Activated CD4-positive, alpha-beta T cell treated with anti-CD3 and anti-CD28 coated beads for 48 hours (primary cell): ENCODE measurements around the gene AHRR.
"Not testable (repeated sequence)": the region's sequence is repeated elsewhere in the genome, so short reads cannot be mapped to it uniquely, and the experiment has no call there.

Experiments
- DNase-seq: peaks from one replicate; pipeline ENCODE4 v3.0.0-alpha.2; 2020

AHRR gene

GRCh38 chr5:464446-464842 lies 142.9 kb downstream of the AHRR start:
- no peak for DNase-seq

DNA sequence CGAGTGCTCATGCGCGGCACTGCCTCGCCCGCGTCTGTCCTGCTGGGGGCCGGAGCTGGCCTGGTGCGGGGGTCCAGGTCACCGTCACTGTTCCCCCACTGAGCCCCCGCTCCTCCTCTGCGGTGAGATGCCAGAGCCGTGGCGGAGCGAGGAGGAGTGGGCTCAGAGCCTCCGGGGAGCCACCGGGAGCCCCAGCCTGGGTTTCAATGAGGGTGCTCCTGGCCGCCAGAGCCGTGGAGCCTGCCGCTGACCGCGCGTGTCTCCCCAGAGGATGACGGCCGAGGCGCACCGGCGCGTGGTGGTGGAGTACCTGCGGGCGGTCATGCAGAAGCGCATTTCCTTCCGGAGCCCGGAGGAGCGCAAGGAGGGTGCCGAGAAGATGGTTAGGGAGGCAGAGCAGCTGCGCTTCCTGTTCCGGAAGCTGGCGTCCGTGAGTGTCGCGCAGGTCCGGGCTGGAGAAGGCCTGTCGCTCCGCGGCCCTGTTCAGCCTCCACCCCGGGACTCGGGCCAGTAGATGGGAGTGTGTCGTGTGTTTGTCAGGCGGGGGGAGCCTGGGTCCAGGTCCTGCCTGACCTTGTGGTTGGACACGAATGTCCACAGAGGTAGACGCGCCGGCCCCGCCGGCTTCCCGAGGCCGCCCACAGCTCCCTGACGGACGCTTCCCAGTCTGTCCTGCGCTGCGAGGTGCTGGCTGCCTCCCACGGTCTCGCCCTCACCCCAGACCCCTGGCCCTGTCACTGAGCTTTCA lies 143.5 kb downstream of the AHRR start:
- no peak for DNase-seq

GRCh38 chr5:465591-466403 lies 144.3 kb downstream of the AHRR start:
- no peak for DNase-seq

GRCh38 chr5:466661-467310 lies 145.3 kb downstream of the AHRR start:
- DNase-seq = no peak

- no peak for DNase-seq
These were observed 146.9 kb downstream of the AHRR start for GRCh38 chr5:468401-468800.

GRCh38 chr5:469752-470483 lies 148.4 kb downstream of the AHRR start:
- DNase-seq = no peak

DNA sequence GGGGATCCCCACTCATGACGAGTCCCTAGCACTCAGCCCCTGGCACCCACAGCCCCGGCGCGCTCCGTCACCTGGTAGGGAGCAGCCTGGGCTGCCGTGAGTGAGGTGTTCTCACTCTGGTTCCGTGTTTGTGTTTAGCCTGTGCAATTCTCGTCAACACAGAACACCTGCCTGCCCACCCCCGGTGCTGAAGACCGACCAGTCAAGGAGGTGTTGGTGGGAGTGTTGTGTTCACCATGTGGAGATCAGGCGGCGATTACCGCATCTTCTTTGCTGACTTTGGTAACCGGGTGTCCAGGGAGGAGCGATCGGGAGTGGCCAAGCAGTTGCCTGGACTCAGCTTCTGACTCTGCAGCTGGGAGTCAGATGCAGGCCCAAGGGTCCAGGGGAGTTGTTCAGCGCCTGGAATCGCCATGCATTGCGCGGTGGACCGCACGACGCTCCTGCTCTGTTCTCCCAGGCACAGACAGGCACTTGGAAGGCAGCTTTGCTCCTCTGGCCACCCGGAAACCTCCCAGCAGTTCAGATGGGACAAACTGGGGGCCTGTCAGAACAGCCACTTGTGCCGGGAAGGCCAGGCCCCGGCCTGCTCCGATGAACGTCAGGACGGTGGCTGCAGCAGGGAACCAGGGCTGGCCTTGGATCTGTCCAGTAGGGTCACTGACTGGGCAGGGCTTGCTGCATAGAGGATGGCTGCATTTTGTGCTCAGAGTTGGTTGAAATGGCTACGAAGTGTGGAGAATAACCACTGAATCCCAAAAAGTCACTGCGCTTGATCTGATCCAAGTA lies 149.6 kb downstream of the AHRR start:
- DNase-seq = no peak

DNA sequence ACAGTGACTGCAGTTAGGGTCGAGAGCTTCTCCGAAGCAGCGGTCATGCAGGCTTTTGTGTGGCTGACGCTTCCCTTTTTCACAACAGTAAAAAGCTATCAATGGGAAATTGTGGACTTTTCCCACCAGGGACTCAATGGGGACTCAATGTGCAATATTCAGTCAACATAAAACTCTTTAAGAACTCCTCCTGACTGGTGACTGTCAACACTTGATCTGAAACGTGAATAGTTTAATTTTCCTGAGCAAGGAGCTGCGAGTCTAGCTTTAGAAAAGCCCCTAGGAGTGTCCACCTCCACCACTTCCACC lies 150.2 kb downstream of the AHRR start:
- no peak for DNase-seq

- peak; percentile 33 for DNase-seq
These were observed 150.7 kb downstream of the AHRR start for GRCh38 chr5:472076-472655.

DNA sequence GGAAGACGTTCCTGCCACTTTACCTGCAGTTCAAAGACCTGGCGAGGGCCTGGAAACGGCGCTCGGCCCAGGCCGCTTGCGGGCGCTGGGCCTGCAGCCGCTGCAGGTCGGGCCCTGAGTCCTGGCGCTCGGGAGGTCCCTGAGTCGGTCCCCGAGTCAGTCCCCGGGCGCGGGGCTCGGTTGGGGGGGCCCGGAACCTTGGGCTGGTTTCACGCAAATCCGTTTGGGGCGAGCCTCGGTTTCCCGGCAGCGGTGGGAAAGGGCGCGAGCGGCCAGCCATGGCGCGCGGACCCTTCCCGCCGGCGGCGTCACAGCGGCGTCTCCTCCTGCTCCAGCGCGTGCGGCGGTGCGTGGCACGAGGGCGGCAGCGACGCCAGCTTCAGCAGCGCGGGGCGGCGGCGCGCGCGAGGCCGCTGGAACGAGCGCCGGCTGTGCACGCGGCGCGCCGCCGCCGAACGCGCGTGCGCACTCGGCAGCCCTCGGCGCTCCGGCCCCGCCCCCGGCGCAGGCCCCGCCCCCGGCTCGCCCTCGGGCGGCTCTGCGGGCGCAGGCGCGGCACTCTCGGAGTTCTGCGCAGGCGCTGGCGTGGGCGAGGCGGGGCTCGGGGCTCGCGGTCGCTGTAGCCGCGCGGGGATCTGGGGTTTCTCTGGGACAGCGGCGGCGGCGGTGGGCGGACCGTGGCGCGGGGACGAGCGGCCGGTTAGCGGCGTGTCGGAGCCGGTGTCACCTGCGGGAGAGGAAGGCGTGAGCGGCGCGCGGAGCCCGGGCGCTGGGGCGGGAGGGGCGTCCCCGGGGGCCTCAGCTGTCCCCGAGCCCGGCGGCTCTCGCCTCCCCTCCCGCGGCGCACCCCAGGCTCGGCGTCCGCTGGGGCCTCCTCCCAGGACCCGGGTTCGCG lies 151.4 kb downstream of the AHRR start:
- DNase-seq = peak; percentile 92

DNA sequence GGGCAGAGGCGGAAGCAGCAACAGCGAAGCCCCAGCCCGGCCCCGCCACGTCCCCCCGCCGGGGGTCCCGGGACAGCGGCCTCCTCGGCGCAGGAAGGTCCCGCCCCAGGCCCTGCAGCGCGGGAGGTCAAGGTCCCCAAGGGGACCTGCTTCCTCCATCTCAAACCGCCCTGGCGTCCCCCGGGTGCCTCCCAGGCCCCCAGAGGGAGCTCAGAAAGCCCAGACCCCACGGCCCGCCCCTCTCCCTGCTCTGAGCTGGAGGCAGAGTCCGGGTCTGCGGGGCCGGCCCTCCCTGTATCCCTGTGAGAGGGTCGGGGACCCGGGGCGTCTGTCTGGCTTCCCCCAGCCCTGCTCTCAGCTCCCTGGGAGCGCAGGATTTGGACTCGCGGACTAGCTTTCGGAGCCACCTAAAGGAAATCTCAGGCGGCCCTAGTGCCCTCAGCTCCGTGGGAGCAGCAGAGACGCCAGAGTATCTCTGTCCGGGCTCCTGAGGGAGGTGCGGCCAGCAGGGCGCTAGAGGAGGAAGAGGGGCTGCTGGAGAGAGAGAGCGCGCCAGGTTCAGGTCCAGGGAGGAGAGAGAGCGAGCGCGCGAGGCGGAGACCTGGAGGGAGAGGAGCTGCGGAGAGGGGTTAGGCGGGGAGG lies 152.2 kb downstream of the AHRR start:
- DNase-seq = peak; percentile 45

DNA sequence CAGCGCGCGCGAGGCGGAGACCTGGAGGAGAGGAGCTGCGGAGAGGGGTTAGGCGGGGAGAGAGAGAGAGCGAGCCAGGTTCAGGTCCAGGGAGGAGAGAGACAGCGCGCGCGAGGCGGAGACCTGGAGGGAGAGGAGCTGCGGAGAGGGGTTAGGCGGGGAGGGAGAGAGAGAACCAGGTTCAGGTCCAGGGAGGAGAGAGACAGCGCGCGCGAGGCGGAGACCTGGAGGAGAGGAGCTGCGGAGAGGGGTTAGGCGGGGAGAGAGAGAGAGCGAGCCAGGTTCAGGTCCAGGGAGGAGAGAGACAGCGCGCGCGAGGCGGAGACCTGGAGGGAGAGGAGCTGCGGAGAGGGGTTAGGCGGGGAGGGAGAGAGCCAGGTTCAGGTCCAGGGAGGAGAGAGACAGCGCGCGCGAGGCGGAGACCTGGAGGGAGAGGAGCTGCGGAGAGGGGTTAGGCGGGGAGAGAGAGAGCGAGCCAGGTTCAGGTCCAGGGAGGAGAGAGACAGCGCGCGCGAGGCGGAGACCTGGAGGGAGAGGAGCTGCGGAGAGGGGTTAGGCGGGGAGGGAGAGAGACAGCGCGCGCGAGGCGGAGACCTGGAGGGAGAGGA lies 152.8 kb downstream of the AHRR start:
- DNase-seq = not testable (repeated sequence)

DNA sequence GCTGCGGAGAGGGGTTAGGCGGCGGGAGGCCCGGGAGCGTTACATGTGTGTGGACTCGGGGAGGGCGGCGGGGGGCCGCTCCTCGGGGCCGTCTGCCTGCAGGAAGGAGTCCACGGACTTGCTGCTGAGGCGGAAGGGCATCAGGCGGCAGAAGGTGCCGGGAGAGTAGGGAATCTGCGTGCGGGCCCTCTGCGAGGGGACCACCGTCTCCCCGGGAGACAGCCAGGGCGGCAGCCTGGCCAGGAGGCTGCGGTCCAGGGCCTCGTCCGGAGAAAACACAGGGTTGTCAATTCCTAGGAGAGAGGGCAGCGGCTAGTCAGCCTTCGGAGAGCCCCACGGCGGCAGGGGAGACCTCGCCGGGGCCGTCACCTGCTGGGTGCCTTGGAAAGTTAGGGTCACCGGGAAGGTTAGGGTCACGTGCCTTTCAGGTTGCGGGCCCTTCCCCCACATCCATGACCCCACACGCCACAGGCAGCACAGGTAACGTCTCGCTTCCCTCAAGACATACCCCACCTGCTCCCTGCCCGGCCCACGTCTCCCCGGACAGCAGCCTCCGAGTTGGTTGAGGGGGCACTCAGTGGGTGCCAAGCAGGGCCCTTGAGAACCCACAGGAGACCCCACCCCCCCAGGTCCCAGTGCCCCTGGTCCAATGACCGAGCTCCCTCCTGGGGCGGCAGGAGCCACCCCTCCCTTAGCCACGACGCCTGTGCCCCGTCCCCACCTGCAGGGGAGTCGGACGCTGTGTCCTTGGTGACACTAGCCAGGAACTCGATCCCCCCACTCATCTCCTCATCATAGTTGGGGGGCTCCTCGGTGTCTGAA lies 153.5 kb downstream of the AHRR start:
- no peak for DNase-seq

DNA sequence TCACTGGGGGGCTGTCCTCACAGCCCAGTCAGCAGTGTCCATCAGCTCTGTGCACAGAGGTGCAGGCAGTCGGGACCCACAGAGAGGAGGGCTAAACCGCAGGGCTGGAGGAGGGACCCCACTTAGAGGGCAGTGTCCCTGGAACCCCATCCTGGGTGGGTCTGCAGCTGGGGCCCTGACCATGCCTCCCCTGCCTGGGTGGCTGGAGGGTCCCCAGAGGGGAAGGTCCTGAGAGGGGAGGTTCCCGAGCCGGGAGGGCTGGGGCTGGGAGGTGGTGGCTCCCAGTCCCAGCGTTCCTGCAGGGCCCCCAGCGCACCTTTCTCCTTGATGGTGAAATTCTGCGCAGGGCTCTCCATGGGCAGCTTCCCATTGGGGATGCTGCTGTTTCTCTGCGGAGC lies 154.2 kb downstream of the AHRR start:
- DNase-seq = no peak

- no peak for DNase-seq
These were observed 154.7 kb downstream of the AHRR start for GRCh38 chr5:476102-476813.

DNA sequence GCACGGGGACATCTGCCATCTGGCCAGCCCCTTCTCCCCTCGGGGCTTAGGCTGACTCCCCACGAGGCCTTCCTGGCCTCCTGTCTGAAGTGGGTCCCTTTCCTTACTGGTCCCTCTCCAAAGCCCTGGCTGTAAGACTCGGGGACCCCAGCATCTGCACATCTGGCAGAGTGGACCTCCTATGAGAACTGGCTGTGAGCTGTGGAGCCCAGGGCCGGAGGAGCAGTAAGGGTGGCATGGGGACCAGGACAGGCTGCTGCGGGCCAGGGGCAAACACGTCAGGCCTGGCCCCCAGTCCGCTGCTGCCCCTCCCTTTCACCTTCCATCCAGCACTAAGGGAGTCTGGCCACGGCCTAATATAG lies 155.3 kb downstream of the AHRR start:
- DNase-seq = no peak

DNA sequence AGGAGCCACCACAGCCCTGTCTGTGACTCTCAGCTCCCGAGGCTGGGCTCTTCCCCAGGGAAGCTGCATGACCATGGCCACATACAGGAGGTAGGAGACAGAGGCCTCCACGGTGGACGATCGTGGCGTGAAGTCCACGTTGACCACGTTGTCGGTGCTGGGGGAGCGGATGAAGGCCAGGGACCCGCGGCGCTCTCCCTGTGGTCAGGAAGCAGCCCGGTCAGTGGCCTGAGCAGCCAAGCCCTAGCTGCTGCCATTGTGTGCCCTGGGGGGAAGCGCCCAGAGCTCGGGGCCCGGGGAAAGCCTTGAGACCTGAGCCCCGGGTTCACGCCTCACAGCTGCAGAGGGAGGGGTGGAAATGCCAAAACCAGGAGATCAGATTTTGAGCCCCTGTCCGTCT lies 155.7 kb downstream of the AHRR start:
- no peak for DNase-seq

DNA sequence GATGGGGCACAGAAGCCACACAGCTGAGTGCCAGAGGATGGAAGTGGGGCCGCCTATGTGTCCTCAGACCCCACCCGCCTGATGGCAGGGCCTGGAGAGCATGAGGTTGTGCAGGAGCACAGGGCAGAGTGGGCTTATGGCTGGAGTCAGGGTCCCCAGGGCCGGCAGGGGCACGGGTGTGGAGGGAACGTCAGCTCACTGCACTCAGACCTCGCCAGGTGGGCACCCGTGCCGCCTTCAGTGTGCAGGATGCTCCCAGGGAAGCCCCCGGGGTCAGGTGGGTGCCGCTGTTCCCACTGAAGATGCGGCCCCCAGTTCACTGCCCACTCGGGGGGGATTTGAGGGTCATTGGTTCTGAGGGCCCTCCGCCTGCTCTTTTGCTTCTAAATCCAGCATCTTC lies 156.4 kb downstream of the AHRR start:
- DNase-seq = no peak
